GM21526 (cell line): Measurements from ENCODE around the gene BEND7.
"Not testable (repeated sequence)": the region's sequence is repeated elsewhere in the genome, so short reads cannot be mapped to it uniquely, and the experiment has no call there.

ENCODE experiments used
- ATAC-seq: cut with Tn5 transposase; IDR thresholded peaks from one replicate; pipeline ENCODE4 v1.9.1; 2021; ENCODE audit warnings: moderate library complexity; ENCODE audit not compliant: unreplicated experiment, low FRiP score

Gene BEND7

DNA sequence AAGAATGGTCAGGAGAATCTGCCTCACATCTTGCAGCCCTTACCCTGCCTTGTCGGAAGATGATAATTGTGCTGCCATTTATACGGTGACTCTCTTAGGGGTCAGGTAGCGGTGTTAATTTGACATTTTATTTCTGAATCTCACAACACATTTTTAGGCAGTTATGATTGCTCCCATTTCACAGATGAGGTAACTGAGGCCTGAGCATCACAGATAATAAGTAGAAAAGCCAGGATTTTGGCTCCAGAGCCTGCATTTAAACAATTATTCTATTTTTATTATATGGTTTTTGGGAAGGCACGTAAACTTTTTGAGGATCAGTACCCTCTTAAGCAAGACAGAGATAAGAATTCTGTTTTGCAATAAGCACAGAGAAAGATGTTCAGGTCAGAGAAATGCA lies 103.4 kb downstream of the BEND7 start:
- ATAC-seq: no peak

DNA sequence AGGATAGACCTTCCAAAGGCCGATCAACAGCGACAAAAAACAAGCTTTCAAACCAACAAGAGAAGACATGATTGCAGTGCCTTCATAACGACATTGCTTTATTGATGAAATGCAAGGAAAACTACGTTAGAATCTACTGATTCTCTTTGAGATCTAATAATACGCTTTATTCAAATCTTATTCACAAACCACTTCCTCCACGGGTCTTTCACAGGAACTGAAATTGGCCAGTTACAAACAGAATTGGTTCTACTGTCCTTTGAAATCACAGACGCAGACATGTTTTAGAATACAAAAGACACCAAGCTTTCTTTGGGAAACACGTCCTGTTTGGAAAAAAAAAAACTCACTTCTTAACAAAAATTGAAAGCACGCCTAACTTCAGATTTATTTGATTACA lies 106.0 kb downstream of the BEND7 start:
- no peak for ATAC-seq

DNA sequence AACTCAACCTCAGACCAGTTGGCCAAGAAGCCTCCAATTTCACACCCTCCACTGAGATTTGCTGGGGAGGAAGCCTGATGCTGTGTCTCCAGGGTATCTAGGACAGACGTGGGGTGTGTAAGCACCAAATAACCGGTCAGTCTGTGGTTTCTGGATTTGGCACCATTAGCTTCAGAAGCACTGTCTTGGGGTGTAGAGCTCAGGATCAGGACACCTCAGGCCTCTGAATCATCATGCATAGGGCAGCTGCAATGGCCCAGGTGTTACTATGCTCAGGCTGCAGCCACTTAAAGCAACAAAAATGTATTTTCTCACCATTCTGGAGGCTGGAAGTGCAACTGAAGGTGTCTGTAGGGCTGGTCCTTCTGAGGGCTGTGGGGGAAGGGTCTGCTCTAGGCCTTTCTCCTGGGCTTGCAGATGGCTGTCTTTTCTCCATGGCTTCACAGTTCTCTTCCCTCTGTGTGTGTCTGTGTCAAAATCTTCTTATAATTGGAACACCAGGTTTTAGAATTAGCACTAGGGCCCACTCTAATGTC lies 107.4 kb downstream of the BEND7 start:
- ATAC-seq: no peak

DNA sequence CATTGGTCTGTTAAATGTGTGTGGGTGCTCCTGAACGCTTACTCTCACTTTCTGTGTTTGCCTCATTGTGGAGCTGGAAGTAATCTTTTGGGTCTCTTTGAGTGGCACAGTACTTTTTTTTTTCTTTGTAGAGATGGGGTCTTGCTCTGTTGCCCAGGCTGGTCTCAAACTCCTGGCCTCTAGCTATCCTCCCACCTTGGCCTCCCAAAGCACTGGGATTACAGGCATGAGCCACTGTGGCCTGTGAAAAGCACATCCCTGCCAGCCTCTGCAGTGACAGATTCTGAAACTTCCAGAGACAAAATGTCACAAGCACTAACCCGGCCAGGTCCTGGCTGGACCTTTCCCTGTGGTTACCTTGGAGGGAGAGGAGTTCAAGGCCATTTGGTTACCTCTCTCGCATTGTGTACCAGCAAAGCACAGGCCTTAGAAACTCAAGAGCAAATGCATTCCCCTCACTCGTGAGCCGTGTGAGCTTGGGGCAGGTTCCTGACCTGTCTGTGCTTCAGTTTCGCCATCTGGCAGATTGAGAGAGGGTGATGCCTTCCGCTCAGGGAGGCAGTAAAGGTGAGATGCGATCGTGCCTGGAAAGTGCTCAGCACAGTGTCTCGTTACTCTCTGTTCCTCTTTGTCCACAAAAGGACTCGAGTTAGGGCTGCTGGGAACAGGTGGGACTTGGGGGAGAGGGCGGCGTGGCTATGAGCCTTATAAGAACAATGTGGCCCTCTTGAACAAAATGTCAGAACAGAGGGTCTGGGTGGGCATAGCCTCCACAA lies 108.1 kb downstream of the BEND7 start:
- no peak for ATAC-seq

DNA sequence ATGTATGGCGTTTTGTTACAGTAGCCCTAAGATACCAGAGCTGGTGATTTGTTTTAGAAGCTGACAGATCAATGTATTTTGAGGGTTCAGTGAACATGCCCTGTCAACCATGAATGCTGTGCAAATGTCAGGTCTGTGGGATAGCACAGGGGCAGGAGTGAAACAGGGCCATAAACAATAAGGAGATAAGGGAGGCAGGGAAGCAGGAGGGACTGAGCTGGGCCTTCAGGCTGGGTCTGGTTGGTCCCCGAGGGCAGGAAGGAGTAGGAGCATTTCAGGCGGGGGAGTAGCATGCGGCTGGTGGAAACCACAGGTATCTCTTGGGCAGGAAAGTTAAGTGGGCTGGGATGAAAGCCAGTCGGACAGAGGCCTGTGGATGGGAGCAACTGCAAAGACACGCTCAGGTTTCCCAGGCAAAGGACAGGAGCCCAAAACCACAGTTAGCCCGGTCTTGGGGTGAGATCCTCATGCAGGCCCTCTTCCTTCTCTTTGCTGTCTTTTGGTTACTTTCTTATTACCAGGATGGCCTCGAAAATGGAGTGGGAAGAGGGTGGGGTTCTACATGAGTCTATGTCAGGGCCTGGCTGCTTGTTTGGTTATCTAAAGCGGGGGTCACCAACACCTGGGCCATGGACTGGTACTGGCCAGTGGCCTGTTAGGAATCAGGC lies 111.2 kb downstream of the BEND7 start:
- no peak for ATAC-seq

DNA sequence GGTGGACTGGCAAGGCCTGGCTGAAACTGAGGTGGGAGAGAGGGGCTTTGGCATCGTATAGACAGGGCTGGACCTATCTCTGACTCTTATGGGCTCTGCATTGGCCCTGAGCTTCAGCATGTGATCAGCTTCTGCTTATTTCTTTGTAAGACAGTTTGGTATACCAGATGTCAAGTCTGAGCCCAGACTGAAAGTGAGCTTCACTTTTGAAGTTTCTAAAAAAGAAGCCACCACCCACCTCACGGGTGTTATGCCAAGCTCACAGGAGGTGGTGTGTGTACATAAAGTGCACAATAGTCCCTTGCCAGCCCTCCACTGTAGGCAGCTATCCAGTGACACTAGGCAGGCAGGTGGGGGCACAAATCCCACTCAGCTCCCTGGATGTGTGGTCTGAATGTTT lies 112.1 kb downstream of the BEND7 start:
- ATAC-seq: no peak

DNA sequence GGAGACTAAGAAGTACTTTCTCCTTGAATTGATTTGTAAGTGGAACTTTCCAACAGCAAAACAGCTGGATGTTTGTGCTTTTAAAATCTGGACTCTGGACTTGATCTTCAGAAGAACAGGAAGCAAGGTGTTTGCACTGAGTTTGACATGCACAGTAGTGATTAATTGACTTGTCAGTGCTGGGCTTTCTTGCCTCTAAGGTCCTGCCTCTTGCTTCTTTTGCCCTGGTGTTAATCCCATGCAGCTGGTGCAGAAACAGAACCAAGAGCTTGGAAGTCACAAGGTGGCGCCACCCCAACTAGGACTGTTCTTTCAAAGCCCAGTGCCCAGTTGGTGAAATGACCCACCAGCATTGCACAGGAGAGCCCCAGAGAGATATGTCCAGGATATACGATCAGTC lies 114.0 kb downstream of the BEND7 start:
- ATAC-seq: no peak

DNA sequence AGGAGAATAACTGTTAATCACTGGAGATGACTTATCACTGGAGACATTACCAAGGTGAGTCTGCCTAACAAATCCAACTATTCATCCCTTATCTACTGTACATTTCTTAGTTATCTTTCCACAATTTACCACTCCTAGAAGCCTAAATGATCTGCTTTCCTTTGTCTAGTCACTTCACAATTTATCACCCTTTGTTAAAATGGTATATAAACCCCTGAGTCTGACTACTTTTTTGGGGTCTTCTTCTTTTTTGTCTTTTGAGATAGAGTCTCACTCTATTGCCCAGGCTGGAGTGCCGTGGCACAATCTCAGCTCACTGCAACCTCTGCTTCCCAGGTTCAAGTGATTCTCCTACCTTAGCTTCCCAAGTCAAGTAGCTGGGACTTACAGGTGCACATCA lies 114.7 kb downstream of the BEND7 start:
- ATAC-seq: no peak

DNA sequence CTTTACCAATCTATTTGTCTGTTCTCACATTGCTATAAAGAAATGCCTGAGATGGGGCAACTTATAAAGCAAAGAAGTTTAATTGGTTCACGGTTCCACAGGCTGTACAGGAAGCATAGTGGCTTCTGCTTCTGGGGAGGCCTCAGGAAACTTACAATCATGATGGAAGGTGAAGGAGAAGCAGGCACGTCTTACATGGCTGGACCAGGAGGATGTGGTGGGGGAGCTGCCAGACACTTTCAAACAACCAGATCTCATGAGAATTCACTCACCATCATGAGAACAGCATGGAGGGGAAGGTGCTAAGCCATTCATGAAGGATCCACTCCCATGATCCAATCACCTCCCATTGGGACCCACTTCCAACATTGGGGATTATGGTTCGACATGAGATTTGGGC lies 115.9 kb downstream of the BEND7 start:
- no peak for ATAC-seq

DNA sequence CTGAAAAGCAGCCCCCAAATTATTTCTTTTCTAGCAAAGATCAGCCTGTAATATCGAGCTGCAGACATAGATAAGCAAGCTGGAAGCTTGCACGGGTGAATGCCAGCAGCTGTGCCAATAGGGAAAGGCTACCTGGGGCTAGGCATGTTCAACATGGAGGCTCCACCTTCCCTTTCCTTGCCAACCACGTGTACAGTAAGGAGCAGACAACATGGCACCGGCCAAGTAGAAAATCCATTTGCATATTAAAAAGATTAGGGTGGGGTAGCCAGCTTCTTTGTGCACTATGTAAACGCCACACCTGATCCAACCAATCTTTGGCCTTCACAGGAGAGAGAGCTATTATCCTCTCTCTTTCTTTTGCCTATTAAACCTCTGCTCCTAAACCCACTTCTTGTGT lies 124.0 kb downstream of the BEND7 start:
- ATAC-seq: no peak

DNA sequence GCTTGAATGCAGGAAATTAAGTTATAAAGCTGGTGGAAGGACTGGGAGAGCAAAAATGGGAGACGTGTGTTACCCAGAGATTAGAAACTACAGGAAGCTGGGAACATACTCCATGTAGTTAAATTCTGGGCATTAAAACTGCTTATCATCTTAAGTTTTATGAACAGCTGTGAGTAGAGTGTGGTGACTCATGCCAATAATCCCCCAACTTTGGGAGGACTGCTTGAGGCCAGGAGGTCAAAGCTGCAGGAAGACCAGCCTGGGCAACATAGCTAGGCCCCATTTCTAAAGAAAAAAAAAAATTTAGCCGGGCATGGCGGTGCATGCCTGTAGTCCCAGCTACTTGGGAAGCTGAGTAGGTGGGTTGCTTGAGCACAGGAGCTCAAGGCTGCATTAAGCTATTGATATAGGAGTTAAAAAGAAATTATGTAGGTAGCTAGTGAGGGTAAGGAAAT lies 124.5 kb downstream of the BEND7 start:
- ATAC-seq: no peak

DNA sequence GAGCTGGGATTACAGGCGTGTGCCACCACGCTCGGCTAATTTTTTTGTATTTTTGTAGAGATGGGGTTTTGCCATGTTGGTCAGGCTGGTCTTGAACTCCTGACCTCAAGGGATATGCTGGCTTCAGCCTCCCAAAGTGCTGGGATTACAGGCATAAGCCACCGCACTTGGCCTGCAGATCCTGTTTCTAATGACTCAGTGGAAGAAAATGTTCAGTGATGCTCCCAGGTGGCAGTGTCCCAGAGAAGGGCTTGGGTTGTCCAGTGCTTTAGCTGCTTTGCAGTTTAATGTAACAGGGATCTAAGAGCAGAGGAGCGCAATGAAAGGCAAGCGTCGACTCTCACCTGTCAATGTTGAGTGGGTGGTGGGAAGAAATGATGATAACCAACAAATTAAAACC lies 125.4 kb downstream of the BEND7 start:
- ATAC-seq: not testable (repeated sequence)

DNA sequence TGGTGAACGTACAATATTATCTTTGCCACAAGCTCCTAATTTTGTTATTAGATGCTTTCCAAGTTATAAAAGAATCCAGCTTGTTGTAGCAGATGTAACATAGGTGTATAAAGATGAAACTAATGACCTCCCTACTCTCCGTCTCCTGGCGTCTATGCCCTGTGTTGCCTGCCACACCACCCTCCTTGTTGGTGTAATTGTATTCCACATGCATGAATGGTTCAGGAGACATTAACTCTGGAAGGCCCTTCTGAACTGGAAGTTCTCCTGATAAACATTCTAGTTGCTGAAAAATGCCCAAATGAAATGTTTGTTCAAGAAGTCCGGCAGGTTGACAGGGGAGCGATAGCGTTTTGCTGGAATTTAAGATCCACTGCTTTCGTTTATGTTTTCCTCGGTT lies 126.8 kb downstream of the BEND7 start:
- no peak for ATAC-seq

DNA sequence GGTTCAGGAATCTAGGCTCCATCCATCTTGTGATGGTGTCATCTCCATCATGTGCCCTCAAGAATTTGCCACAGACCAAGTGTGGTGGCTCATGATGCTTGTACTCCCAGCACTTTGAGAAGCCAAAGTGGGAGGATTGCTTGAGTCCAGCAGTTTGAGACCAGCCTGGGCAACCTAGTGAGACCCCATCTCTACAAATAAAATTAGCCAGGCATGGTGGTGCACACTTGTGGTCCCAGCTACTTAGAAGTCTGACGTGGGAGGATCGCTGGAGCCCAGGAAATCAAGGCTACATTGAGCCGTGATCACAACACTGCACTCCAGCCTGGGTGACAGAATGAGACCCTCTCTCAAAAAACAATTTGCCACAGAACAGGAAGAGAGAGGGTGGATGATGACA lies 127.7 kb downstream of the BEND7 start:
- ATAC-seq: no peak

DNA sequence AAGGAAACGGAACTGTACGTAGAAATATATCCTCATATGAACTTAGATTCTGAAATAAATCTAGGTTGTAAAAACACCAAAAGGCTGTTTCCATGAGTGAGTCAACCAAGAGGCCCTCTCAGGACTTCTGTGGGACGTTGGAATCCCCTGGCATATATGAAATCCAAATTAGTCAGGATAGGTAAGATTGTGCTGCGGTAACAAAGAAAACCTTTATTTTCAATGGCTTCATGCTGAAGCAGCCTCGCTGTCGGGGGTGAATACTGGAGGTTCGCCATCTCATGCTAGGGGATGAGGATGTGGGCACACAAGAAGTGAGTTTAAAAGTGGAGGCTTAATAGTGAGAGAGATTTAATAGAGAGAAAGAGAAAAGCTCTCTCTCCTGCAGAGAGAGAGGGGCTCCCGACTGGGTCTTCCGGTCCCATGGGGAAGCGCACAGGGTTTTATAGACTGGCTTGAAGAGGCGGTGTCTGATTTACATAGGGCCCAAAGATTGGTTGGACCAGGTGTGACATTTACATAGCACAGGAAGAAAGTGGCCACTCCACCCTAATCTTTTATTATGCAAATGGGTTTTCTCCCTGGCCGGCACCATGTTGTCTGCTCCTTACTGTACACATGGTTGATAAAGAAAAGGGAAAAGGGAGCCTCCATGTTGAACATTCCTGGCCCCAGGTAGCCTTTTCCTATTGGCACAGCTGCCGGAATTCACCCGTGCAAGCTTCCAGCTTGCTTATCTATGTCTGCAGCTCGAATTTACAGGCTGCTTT lies 128.4 kb downstream of the BEND7 start:
- ATAC-seq: no peak

DNA sequence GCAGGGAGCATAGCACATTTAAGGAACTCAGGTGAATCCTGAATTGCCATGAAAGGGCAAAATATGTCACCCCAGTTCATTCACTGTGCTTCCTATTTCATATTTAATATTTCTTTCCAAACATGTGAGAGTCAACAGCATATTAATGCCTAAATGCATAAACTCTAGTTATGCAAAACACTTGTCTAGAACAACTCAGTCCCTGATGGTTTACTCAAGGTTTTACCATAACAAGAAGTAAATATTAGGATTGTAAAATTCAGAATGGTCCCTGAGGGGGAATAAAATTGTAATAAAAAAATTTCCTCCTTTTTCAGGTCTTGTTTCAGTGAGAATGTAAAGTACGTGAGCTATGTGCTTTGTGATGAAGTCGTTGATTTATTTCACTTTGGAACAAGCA lies 129.1 kb downstream of the BEND7 start:
- no peak for ATAC-seq

DNA sequence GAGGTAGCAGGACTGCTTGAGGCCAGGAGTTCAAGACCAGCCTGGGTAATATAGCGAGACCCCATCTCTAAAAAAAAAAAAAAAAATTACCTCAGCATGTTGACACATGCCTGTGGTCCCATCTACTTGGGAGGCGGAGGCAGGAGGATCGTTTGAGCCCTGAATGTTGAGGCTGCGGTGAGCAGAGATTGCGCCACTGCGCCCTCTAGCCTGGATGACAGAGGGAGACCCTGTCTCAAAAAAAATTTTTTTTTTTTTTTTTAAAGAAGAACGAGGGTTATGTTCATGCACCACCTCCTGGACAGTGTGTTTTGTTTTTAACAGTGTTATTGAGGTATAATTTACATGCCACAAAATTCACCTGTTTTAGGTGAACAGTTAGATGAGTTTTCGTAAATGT lies 129.6 kb downstream of the BEND7 start:
- ATAC-seq: no peak

DNA sequence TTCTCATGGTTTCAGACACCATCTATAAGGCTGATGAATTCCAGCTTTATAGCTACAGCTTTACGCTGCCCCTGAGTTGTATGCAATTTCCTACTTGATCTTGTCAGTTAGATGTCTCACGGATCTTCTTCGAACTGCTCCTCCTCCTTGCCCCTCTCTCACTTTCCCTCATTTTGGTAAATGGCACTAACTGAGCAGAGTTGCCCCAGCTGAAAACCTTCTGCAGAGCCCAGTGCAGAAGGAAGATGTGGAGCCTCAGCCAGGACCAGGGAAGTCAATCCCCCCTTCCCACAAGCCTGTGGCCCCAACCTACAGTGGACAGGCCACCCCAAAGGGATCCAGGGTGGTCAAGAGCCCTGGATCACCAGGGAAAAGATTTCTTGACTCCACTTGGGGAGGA lies 131.8 kb downstream of the BEND7 start:
- no peak for ATAC-seq

DNA sequence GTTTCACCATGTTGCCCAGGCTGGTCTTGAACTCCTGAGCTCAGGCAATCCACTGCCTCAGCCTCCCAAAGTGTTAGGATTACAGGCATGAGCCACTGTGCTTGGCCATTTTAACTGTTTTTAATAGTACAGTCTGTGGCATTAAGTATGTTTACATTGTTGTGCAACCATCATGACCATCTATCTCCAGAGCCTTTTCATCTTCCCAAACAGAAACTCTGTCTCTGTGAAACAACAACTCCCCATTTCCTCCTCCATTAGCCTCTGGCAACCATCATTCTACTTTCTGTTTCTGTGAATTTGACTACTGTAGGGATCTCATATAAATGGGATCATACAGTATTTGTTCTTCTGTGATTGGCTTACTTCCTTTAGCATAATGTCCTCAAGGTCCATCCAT lies 132.4 kb downstream of the BEND7 start:
- no peak for ATAC-seq

DNA sequence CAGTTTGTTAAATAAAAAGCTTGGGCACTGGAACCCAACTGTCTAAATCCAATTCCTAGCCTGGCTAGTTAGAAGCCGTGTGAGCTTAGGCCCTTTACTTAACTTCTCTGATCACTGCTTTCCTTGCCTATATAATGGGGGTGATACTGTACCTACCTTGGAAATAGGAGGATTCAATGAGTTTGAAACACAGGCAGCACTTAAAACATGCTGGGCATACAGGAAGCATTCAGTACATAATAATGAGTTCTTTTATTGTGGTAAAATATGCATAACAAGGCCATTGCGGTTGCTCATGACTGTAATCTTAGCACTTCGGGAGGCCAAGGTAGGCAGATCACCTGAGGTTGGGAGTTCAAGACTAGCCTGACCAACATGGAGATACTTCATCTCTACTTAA lies 133.3 kb downstream of the BEND7 start:
- no peak for ATAC-seq

DNA sequence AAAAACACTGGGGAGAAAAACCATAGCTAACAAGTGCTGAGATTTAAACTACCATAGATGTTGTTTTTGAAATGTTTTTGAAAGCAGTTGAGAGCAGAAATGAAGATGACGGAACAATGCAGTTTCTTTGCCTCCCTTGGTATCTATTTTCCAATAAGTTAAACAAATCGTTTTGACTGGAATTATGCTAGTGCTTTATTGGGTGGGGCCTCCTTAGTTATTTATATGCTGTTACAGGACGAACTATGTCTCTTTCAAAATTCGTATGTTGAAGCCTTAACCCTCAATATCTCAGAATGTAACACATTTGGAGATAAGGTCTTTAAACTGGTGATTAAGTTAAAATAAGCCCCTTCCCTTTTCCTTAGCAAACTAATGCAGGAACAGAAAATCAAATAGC lies 135.2 kb downstream of the BEND7 start:
- ATAC-seq: no peak
